ENCODE measurements around the gene GRID2. TPM values are rescaled to one million over a fixed set of nuclear protein-coding genes. Genes with fewer than 3 reads are reported as not detected.
"Not testable (repeated sequence)": the region's sequence is repeated elsewhere in the genome, so short reads cannot be mapped to it uniquely, and the experiment has no call there.

GRID2 gene
- total and polyA plus RNA-seq, 8 donors: 0.14 to 0.36 (median 0.22) TPM

- Histone ChIP-seq H3K4me1 (no peaks in the 10 kb centered on the region), H3K4me3 (no peak overlapping the region), H3K27me3 (no peaks in the 10 kb centered on the region), H3K9me3 (no peaks in the 10 kb centered on the region), H3K27ac (no peak overlapping the region), H3K36me3 (no peaks in the 10 kb centered on the region)
- TF ChIP-seq, protein P1, sequence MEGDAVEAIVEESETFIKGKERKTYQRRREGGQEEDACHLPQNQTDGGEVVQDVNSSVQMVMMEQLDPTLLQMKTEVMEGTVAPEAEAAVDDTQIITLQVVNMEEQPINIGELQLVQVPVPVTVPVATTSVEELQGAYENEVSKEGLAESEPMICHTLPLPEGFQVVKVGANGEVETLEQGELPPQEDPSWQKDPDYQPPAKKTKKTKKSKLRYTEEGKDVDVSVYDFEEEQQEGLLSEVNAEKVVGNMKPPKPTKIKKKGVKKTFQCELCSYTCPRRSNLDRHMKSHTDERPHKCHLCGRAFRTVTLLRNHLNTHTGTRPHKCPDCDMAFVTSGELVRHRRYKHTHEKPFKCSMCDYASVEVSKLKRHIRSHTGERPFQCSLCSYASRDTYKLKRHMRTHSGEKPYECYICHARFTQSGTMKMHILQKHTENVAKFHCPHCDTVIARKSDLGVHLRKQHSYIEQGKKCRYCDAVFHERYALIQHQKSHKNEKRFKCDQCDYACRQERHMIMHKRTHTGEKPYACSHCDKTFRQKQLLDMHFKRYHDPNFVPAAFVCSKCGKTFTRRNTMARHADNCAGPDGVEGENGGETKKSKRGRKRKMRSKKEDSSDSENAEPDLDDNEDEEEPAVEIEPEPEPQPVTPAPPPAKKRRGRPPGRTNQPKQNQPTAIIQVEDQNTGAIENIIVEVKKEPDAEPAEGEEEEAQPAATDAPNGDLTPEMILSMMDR (IDR thresholded peaks at IDR 0.05): no peak
- intact Hi-C loops (cut with DNase I): no loop called here
- DNase-seq (no peak), ATAC-seq (no peak)
Measured at GRCh38 chr4:92406488-92406887, 102.7 kb downstream of the GRID2 start.

DNA sequence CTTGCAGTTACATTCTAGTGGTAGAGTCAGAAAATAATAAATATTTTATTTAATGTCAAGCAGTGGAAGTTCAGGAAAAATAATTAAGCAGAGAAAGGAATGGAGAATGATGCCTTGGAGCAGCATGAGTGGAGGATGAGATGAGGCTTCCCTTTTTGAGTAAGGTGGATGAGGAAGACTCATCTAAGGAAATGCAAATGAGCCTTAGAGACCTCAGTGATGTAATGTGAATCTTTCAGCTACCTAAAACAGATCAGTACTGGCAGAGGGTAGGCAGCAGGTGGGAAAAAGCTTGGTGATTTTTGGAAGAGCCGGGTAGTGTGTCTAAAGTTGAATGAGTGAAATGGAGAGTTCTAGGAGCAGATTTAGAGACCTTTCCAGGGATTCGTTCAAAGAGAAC lies 118.2 kb downstream of the GRID2 start:
- H3K27ac ChIP-seq: no peak overlapping the region
- TF ChIP-seq, protein P1 (IDR thresholded peaks at IDR 0.05): no peak
- intact Hi-C loops (cut with DNase I): no loop called here
- no peaks in the 10 kb centered on the region for H3K27me3 ChIP-seq
- H3K4me1 ChIP-seq: no peaks in the 10 kb centered on the region
- H3K36me3 ChIP-seq: no peaks in the 10 kb centered on the region
- peaks cover 0 to 3% of the 10 kb centered on the region in 2 donors for H3K9me3 ChIP-seq
- DNase-seq (no peak), ATAC-seq (no peak)
- H3K4me3 ChIP-seq: no peak overlapping the region

GRCh38 chr4:92433272-92433758 lies 129.5 kb downstream of the GRID2 start:
- TF ChIP-seq, protein P1 (IDR thresholded peaks at IDR 0.05): no peak
- ATAC-seq: no peak

DNA sequence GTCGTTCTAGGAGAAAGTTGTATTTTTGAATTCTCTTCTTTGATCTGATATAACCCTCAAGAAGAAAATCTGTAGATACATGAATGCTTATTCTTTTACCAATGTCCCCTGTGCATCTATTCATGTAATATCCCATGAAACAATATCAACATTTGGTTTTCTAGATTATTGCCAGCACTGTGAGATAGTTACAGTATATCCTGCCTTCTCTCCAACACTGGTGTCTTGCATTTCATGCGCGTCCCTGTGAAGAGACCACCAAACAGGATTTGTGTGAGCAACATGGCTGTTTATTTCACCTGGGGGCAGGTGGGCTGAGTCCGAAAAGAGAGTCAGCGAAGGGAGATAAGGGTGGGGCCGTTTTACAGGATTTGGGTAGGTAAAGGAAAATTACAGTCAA lies 135.0 kb downstream of the GRID2 start:
- H3K4me3 ChIP-seq; ATAC-seq; DNase-seq; H3K27ac ChIP-seq; H3K9me3 ChIP-seq; H3K36me3 ChIP-seq; H3K27me3 ChIP-seq; intact Hi-C loops (cut with DNase I); H3K4me1 ChIP-seq: not testable (repeated sequence)

More at GRCh38 chr4:92433272-92433758, 129.5 kb downstream of the GRID2 start:
- Histone ChIP-seq H3K27me3 (no peaks in the 10 kb centered on the region), H3K9me3 (peaks cover 0 to 10% of the 10 kb centered on the region in 2 donors), H3K36me3 (no peaks in the 10 kb centered on the region), H3K4me1 (no peaks in the 10 kb centered on the region), H3K4me3 (no peak overlapping the region), H3K27ac (no peak overlapping the region)
- intact Hi-C loops (cut with DNase I): no loop called here
- DNase-seq: no peak

GRCh38 chr4:92442131-92442530 lies 138.4 kb downstream of the GRID2 start:
- ATAC-seq; H3K4me3 ChIP-seq; H3K27ac ChIP-seq; H3K27me3 ChIP-seq; H3K36me3 ChIP-seq; intact Hi-C loops (cut with DNase I); H3K4me1 ChIP-seq; DNase-seq; H3K9me3 ChIP-seq: not testable (repeated sequence)

GRCh38 chr4:92444143-92444843 lies 140.5 kb downstream of the GRID2 start:
- intact Hi-C loops (cut with DNase I); H3K27me3 ChIP-seq; H3K36me3 ChIP-seq; H3K4me1 ChIP-seq; ATAC-seq; H3K9me3 ChIP-seq; DNase-seq; H3K27ac ChIP-seq; H3K4me3 ChIP-seq: not testable (repeated sequence)

GRCh38 chr4:92445127-92445526 lies 141.4 kb downstream of the GRID2 start:
- DNase-seq (no peak), ATAC-seq (no peak)
- TF ChIP-seq, protein P1 (IDR thresholded peaks at IDR 0.05): no peak
- intact Hi-C loops (cut with DNase I): no loop called here
- no peak overlapping the region for H3K27ac ChIP-seq
- H3K4me3 ChIP-seq: no peak overlapping the region
- H3K9me3 ChIP-seq: no peaks in the 10 kb centered on the region
- H3K4me1 ChIP-seq: no peaks in the 10 kb centered on the region
- H3K36me3 ChIP-seq: no peaks in the 10 kb centered on the region
- H3K27me3 ChIP-seq: no peaks in the 10 kb centered on the region

All from left lung (tissue), 10 donors.